K562 (cell line): ENCODE results near the gene BNIP5. TPM values are rescaled to one million over a fixed set of nuclear protein-coding genes. Genes with fewer than 3 reads are reported as not detected.
A peak's percentile ranks its signal among the peaks of the same experiment; 100 is the strongest.

Source experiments
- BRF2 ChIP-seq: IDR thresholded peaks from 3 replicates; pipeline ENCODE4 v1.6.1; 2011; ENCODE audit warnings: borderline replicate concordance, mild to moderate bottlenecking; ENCODE audit not compliant: insufficient read length, insufficient read depth
- CBFB ChIP-seq: sonication (generic); formaldehyde crosslinking; IDR thresholded peaks from 2 replicates; pipeline ENCODE4 v1.4.0; 2020; ENCODE audit warnings: mild to moderate bottlenecking, missing genetic modification reagents
- FOXA1 ChIP-seq: fragments of 450-650 bp; IDR thresholded peaks from 2 replicates; pipeline ENCODE4 v1.6.1; 2016; ENCODE audit warnings: mild to moderate bottlenecking, borderline replicate concordance
- GABPB2 ChIP-seq: fragments of 250-450 bp; sonication (Bioruptor Pico); conservative IDR thresholded peaks from 2 replicates; pipeline ENCODE4 v1.5.1; 2021; ENCODE audit warnings: mild to moderate bottlenecking
- POLR2AphosphoS2 ChIP-seq: IDR thresholded peaks from 2 replicates; pipeline ENCODE4 v1.6.1; 2012; ENCODE audit warnings: low read length, improper control_type of control experiment
- RCOR1 ChIP-seq, 2 experiments: IDR thresholded peaks; 2 replicates each; pipeline ENCODE4 v1.6.1; 2012; ENCODE audit warnings: low read depth in 2 of 2, low read length in 2 of 2, borderline replicate concordance in 1 of 2, improper control_type of control experiment in 1 of 2
- SMAD4 ChIP-seq: fragments of 250-450 bp; sonication (Bioruptor Pico); conservative IDR thresholded peaks from 2 replicates; pipeline ENCODE4 v1.8.0; 2021; ENCODE audit warnings: inconsistent platforms, mild to moderate bottlenecking, moderate library complexity
- TBP ChIP-seq: optimal IDR thresholded peaks from 2 replicates; pipeline ENCODE3; 2011; ENCODE audit warnings: low read depth, low read length, improper control_type of control experiment
- TCFL5 ChIP-seq: fragments of 250-450 bp; sonication (Bioruptor Pico); conservative IDR thresholded peaks from 2 replicates; pipeline ENCODE4 v1.6.1; 2021; ENCODE audit warnings: mild to moderate bottlenecking, moderate library complexity, matching md5 sums
- TGIF2 ChIP-seq: sonication (generic); formaldehyde crosslinking; IDR thresholded peaks from 2 replicates; pipeline ENCODE4 v1.8.1; 2022; ENCODE audit warnings: mild to moderate bottlenecking, missing genetic modification reagents, moderate library complexity
- ZNF76 ChIP-seq: fragments of 250-450 bp; sonication (Bioruptor Pico); IDR thresholded peaks from 2 replicates; pipeline ENCODE4 v1.4.0; 2020; ENCODE audit warnings: mild to moderate bottlenecking, moderate library complexity, borderline replicate concordance
- polyA plus RNA-seq, 8 experiments: library from polyadenylated mRNA; depleted of rRNA in 4 of 8; stranded (reverse) in 5 of 8; unstranded in 3 of 8; fragments of >200 nt; fragmentation: Nextera tagmentation in 2 of 8; fragmentation: Illumina TruSeq in 1 of 8; extraction: Ambion mirVana in 2 of 8; extraction: Trizol in 1 of 8; gene quantifications; 2 replicates each; pipeline versions ENCODE4 v1.2.1 to v1.2.3, GENCODE V29; 2011 to 2014; ENCODE audit warnings: inconsistent platforms in 1 of 8, missing spikeins in 1 of 8
- total RNA-seq, 7 experiments: library from RNA; depleted of rRNA in 6 of 7; stranded (reverse); fragments of >200 nt in 6 of 7; fragmentation: Illumina TruSeq in 2 of 7; extraction: Trizol in 2 of 7; gene quantifications; 2 replicates each; pipeline versions ENCODE4 v1.2.1 to v1.2.3, GENCODE V29; 2011 to 2021; ENCODE audit warnings: low replicate concordance in 1 of 7
- TF ChIP-seq, protein P1 (sequence below): IDR thresholded peaks from 2 replicates; pipeline ENCODE4 v1.6.1; 2014; ENCODE audit warnings: antibody characterized with exemption
- TF ChIP-seq, protein P2 (sequence below): fragments of 450-650 bp; IDR thresholded peaks from 2 replicates; pipeline ENCODE4 v1.6.1; 2016; ENCODE audit warnings: low read depth

Gene BNIP5
- total and polyA plus RNA-seq, 9 of the 15 experiments (the other 6 are each of a cell fraction or from before 2014, with no cell fraction given): not detected

GRCh38 chr6:36290668-36291620 is 45.7 kb downstream of the BNIP5 start (continued):
- TF ChIP-seq, protein P1, sequence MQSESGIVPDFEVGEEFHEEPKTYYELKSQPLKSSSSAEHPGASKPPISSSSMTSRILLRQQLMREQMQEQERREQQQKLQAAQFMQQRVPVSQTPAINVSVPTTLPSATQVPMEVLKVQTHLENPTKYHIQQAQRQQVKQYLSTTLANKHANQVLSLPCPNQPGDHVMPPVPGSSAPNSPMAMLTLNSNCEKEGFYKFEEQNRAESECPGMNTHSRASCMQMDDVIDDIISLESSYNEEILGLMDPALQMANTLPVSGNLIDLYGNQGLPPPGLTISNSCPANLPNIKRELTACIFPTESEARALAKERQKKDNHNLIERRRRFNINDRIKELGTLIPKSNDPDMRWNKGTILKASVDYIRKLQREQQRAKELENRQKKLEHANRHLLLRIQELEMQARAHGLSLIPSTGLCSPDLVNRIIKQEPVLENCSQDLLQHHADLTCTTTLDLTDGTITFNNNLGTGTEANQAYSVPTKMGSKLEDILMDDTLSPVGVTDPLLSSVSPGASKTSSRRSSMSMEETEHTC: no peak
- peak in 1 of 2 experiments; percentile 83; a peak in 2 of 4 replicates for TF ChIP-seq RCOR1 (IDR thresholded peaks at IDR 0.05; ENCODE audit: borderline replicate concordance in 1 of 2, low read depth in 2 of 2, low read length in 2 of 2)
- TF ChIP-seq CBFB: no peak; the same call in 1 of the 2 replicates
- no peak for TF ChIP-seq TCFL5 (CRISPR knock-in tag)
- no peak for TF ChIP-seq BRF2
- no peak for TF ChIP-seq TBP
- TF ChIP-seq ZNF76 (CRISPR knock-in tag): no peak
- peak; percentile 63; the same call in 1 of the 2 replicates for TF ChIP-seq SMAD4 (CRISPR knock-in tag)
- TF ChIP-seq, protein P2, sequence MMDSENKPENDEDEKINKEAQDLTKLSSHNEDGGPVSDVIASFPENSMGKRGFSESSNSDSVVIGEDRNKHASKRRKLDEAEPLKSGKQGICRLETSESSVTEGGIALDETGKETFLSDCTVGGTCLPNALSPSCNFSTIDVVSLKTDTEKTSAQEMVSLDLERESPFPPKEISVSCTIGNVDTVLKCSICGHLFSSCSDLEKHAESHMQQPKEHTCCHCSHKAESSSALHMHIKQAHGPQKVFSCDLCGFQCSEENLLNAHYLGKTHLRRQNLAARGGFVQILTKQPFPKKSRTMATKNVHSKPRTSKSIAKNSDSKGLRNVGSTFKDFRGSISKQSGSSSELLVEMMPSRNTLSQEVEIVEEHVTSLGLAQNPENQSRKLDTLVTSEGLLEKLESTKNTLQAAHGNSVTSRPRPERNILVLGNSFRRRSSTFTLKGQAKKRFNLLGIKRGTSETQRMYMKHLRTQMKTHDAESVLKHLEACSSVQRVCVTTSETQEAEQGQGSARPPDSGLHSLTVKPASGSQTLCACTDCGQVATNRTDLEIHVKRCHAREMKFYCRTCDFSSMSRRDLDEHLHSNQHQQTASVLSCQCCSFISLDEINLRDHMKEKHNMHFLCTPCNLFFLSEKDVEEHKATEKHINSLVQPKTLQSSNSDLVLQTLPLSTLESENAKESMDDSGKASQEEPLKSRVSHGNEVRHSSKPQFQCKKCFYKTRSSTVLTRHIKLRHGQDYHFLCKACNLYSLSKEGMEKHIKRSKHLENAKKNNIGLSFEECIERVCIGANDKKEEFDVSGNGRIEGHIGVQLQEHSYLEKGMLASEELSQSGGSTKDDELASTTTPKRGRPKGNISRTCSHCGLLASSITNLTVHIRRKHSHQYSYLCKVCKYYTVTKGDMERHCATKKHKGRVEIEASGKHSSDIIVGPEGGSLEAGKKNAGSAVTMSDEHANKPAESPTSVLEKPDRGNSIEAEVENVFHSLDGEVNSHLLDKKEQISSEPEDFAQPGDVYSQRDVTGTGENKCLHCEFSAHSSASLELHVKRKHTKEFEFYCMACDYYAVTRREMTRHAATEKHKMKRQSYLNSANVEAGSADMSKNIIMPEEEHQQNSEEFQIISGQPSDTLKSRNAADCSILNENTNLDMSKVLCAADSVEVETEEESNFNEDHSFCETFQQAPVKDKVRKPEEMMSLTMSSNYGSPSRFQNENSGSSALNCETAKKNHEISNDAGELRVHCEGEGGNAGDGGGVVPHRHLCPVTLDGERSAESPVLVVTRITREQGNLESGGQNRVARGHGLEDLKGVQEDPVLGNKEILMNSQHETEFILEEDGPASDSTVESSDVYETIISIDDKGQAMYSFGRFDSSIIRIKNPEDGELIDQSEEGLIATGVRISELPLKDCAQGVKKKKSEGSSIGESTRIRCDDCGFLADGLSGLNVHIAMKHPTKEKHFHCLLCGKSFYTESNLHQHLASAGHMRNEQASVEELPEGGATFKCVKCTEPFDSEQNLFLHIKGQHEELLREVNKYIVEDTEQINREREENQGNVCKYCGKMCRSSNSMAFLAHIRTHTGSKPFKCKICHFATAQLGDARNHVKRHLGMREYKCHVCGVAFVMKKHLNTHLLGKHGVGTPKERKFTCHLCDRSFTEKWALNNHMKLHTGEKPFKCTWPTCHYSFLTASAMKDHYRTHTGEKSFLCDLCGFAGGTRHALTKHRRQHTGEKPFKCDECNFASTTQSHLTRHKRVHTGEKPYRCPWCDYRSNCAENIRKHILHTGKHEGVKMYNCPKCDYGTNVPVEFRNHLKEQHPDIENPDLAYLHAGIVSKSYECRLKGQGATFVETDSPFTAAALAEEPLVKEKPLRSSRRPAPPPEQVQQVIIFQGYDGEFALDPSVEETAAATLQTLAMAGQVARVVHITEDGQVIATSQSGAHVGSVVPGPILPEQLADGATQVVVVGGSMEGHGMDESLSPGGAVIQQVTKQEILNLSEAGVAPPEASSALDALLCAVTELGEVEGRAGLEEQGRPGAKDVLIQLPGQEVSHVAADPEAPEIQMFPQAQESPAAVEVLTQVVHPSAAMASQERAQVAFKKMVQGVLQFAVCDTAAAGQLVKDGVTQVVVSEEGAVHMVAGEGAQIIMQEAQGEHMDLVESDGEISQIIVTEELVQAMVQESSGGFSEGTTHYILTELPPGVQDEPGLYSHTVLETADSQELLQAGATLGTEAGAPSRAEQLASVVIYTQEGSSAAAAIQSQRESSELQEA: no peak
- TF ChIP-seq TGIF2 (CRISPR knock-in tag): no peak
- no peak for TF ChIP-seq GABPB2 (CRISPR knock-in tag)
- no peak for TF ChIP-seq FOXA1
- no peak for TF ChIP-seq POLR2AphosphoS2
